PC-3 (cell line): ENCODE results near the gene XIRP2.

Experiments
- CTCF ChIP-seq: fragments of 300-600 bp; sonication (generic); conservative IDR thresholded peaks from 2 replicates; pipeline ENCODE4 v1.5.1; 2017; ENCODE audit warnings: antibody characterized with exemption, low read depth, mild to moderate bottlenecking, low read length
- EZH2 ChIP-seq: fragments of 300-600 bp; sonication (generic); IDR thresholded peaks from one replicate; pipeline ENCODE4 v1.6.1; 2017; ENCODE audit warnings: antibody characterized with exemption, mild to moderate bottlenecking, low read length; ENCODE audit not compliant: unreplicated experiment
- EZH2phosphoT487 ChIP-seq: fragments of 300-600 bp; sonication (generic); IDR thresholded peaks from 2 replicates; pipeline ENCODE4 v1.6.1; 2018; ENCODE audit warnings: mild to moderate bottlenecking, antibody characterized with exemption, low read length, borderline replicate concordance

- no peak for TF ChIP-seq CTCF
- TF ChIP-seq EZH2phosphoT487 = no peak
- TF ChIP-seq EZH2 = no peak
Measured at GRCh38 chr2:167198576-167198975, 310.3 kb downstream of the XIRP2 start.
